ENCODE measurements around the gene AGTRAP. TPM values are rescaled to one million over a fixed set of nuclear protein-coding genes. Genes with fewer than 3 reads are reported as not detected.
A peak's percentile ranks its signal among the peaks of the same experiment; 100 is the strongest.

Gene AGTRAP
- total and polyA plus RNA-seq, 9 of the 15 experiments (the other 6 are each of a cell fraction or from before 2014, with no cell fraction given), result 26.8 to 105 (median 57.5) TPM

DNA sequence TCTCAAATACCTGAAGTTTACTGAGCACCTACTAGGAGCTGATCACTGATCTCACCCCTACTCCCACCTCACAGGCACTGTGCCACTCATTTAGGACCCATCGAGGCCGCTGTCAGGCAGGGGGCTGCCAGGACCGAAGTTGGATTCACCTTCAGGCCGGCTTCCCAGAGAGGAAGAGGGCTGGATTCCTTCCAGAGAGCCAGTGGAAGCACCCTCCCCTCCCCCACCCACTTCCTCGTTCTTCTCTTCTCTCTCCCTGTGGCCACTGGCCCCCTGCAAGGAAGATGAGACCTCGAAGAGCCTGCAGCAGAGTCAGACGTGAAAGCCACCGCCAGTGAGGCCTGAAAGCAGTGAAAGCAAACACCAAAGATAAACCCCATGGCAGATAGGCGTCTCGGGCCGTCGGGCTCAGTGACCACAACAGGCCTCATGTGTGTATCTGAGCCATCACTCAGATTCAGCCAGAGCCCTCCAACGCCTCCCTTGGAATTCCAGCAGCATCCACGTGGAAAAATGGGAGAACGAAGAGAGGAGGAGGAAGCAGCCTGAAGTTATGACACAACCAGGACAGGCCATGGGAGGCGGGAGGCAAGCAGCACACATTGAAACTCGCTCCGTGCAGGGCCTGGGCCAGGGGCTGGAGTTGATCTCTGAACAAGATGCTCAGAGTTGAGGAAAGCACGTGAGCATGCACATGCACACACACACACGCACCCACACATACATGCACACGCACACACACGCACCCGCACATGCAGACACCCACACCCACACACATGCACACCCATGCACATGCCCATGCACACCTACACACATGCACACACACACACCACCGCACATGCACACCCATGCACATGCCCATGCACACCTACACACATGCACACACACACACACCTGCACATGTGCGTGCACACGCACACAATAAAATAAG is 6.2 kb upstream of the AGTRAP start (continued):
- TF ChIP-seq IRF2 (CRISPR knock-in tag; IDR thresholded peaks at IDR 0.05) (no peak), SIX5 (IDR thresholded peaks at IDR 0.05; ENCODE audit: borderline replicate concordance in 1 of 2, insufficient read depth in 1 of 2, low read depth in 1 of 2, low read length in 2 of 2) (no peak), JUND (IDR thresholded peaks at IDR 0.05; ENCODE audit: borderline replicate concordance, low read depth, low read length) (0 out of 2 replicates have a peak, but pooled peaks have one; percentile 8), JUND (tag; IDR thresholded peaks at IDR 0.05; ENCODE audit: borderline replicate concordance, low read depth, low read length) (peak; percentile 34; the same call in 2 of the 3 replicates), ELF4 (CRISPR knock-in tag; IDR thresholded peaks at IDR 0.05) (peak; percentile 78), PTBP1 (IDR thresholded peaks at IDR 0.05; ENCODE audit: low read depth, low read length) (no peak), ERF (CRISPR knock-in tag; IDR thresholded peaks at IDR 0.05) (no peak), ZBTB17 (CRISPR knock-in tag; IDR thresholded peaks at IDR 0.05) (no peak), POLR2H (tag; IDR thresholded peaks at IDR 0.05; ENCODE audit: low read depth) (no peak), PML (IDR thresholded peaks at IDR 0.05; ENCODE audit: low read length) (no peak), YBX1 (IDR thresholded peaks at IDR 0.05) (no peak), HDAC2 (IDR thresholded peaks at IDR 0.05) (0 out of 2 replicates have a peak, but pooled peaks have one; percentile 11), DIDO1 (tag; IDR thresholded peaks at IDR 0.05; ENCODE audit: low read depth) (no peak), GABPB1 (CRISPR knock-in tag; IDR thresholded peaks at IDR 0.05) (0 out of 2 replicates have a peak, but pooled peaks have one; percentile 40), NFE2L1 (tag; IDR thresholded peaks at IDR 0.05; ENCODE audit: borderline replicate concordance, low read depth) (no peak), MTA1 (IDR thresholded peaks at IDR 0.05; ENCODE audit: borderline replicate concordance) (no peak)
- TF ChIP-seq, protein P1, sequence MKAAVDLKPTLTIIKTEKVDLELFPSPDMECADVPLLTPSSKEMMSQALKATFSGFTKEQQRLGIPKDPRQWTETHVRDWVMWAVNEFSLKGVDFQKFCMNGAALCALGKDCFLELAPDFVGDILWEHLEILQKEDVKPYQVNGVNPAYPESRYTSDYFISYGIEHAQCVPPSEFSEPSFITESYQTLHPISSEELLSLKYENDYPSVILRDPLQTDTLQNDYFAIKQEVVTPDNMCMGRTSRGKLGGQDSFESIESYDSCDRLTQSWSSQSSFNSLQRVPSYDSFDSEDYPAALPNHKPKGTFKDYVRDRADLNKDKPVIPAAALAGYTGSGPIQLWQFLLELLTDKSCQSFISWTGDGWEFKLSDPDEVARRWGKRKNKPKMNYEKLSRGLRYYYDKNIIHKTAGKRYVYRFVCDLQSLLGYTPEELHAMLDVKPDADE (conservative IDR thresholded peaks at IDR 0.05; ENCODE audit: control insufficient read depth, low read depth, low read length), result no peak
- TF ChIP-seq, protein P2, sequence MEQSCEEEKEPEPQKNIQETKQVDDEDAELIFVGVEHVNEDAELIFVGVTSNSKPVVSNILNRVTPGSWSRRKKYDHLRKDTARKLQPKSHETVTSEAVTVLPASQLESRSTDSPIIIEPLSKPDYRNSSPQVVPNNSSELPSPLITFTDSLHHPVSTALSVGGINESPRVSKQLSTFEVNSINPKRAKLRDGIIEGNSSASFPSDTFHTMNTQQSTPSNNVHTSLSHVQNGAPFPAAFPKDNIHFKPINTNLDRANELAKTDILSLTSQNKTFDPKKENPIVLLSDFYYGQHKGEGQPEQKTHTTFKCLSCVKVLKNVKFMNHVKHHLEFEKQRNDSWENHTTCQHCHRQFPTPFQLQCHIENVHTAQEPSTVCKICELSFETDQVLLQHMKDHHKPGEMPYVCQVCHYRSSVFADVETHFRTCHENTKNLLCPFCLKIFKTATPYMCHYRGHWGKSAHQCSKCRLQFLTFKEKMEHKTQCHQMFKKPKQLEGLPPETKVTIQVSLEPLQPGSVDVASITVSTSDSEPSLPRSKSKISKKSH (CRISPR knock-in tag; IDR thresholded peaks at IDR 0.05), result no peak
- TF ChIP-seq, protein P3, sequence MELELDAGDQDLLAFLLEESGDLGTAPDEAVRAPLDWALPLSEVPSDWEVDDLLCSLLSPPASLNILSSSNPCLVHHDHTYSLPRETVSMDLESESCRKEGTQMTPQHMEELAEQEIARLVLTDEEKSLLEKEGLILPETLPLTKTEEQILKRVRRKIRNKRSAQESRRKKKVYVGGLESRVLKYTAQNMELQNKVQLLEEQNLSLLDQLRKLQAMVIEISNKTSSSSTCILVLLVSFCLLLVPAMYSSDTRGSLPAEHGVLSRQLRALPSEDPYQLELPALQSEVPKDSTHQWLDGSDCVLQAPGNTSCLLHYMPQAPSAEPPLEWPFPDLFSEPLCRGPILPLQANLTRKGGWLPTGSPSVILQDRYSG (tag; conservative IDR thresholded peaks at IDR 0.05; ENCODE audit: low read depth), result no peak
- TF ChIP-seq, protein P4, sequence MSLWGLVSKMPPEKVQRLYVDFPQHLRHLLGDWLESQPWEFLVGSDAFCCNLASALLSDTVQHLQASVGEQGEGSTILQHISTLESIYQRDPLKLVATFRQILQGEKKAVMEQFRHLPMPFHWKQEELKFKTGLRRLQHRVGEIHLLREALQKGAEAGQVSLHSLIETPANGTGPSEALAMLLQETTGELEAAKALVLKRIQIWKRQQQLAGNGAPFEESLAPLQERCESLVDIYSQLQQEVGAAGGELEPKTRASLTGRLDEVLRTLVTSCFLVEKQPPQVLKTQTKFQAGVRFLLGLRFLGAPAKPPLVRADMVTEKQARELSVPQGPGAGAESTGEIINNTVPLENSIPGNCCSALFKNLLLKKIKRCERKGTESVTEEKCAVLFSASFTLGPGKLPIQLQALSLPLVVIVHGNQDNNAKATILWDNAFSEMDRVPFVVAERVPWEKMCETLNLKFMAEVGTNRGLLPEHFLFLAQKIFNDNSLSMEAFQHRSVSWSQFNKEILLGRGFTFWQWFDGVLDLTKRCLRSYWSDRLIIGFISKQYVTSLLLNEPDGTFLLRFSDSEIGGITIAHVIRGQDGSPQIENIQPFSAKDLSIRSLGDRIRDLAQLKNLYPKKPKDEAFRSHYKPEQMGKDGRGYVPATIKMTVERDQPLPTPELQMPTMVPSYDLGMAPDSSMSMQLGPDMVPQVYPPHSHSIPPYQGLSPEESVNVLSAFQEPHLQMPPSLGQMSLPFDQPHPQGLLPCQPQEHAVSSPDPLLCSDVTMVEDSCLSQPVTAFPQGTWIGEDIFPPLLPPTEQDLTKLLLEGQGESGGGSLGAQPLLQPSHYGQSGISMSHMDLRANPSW (CRISPR knock-in tag; IDR thresholded peaks at IDR 0.05), result no peak
